Fibroblast of the aortic adventitia (primary cell): ENCODE measurements around the gene NELL1. TPM values are rescaled to one million over a fixed set of nuclear protein-coding genes. Genes with fewer than 3 reads are reported as not detected.

Experiments
- DNase-seq: peaks from one replicate; pipeline ENCODE4 v3.0.0-alpha.2; 2010; ENCODE audit warnings: low read depth
- H3K4me3 ChIP-seq: 2 replicates; pipeline ENCODE4 v1.5.1; 2011; ENCODE audit warnings: low read depth, mild to moderate bottlenecking, control low read depth, low read length, moderate library complexity
- total RNA-seq: library from RNA; depleted of rRNA; stranded (reverse); fragments of >200 nt; gene quantifications from 2 replicates; pipeline ENCODE4 v1.2.3, GENCODE V29; 2012; ENCODE audit warnings: low replicate concordance
- TF ChIP-seq, protein P1 (sequence below): IDR thresholded peaks from 2 replicates; pipeline ENCODE4 v1.5.1; 2011; ENCODE audit warnings: mild to moderate bottlenecking, low read length, control low read depth, inconsistent platforms; ENCODE audit not compliant: insufficient read depth

The NELL1 gene
- total RNA-seq, 1 donor, result not detected

DNA sequence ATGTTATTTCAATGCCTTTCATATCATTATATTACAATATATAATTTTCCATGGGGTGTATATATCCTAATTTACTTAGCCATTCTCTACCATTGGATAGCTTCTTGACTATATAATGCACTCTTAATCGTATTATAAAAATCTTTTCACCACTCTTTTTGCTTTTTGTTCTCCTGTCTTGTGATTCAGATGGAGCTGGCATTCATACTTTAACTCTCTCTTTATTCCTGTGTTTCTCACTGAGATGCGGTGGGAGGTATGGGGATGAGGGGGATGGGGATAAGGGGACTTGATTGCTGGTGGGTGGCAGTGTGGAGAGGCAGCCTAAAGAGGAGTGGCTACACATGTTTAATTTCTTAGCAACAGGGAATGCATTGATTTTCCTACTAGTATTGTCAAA is 105.9 kb downstream of the NELL1 start:
- TF ChIP-seq, protein P1, sequence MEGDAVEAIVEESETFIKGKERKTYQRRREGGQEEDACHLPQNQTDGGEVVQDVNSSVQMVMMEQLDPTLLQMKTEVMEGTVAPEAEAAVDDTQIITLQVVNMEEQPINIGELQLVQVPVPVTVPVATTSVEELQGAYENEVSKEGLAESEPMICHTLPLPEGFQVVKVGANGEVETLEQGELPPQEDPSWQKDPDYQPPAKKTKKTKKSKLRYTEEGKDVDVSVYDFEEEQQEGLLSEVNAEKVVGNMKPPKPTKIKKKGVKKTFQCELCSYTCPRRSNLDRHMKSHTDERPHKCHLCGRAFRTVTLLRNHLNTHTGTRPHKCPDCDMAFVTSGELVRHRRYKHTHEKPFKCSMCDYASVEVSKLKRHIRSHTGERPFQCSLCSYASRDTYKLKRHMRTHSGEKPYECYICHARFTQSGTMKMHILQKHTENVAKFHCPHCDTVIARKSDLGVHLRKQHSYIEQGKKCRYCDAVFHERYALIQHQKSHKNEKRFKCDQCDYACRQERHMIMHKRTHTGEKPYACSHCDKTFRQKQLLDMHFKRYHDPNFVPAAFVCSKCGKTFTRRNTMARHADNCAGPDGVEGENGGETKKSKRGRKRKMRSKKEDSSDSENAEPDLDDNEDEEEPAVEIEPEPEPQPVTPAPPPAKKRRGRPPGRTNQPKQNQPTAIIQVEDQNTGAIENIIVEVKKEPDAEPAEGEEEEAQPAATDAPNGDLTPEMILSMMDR, result no peak
- DNase-seq, result no peak
- H3K4me3 ChIP-seq, result no peak overlapping the region

DNA sequence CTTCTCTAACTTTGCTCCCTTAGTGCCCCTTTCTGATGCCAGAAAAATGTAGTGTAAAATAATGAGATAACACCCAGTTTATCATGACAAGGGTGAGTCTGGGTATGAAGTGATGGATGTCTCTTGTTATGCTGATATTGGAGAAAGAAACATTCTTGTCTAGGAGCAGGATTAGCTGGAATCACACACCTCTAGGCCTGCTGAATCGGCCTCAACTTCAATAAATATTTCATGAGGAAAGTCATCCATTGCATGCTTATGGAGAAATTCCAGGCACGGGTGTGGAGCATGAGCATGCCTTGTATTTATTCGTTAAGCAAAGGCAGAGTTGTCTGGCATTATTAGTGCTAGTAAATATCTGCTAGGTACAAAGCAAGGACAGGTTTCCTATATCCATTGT is 113.4 kb downstream of the NELL1 start:
- no peak for DNase-seq
- TF ChIP-seq, protein P1, result no peak
- no peak overlapping the region for H3K4me3 ChIP-seq

DNA sequence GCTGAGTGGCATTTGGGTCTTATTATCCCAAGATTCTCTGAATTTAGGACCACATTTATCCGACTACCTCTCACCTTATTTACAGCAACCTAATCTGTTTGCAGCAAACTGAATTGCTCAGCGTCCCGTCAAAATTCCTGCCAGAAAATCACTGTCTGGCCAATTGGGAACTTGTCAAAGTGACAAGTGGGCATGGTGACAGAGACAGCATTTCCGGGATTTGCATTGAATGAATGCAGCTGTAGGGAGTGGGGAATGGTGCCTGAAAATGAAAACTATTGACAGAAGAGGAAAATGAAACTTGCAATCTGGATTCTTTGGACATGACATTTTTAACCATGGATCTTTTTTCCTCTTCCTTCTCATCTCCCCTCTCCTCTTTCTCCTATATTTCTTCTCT is 113.8 kb downstream of the NELL1 start:
- no peak for DNase-seq
- TF ChIP-seq, protein P1, result no peak
- H3K4me3 ChIP-seq, result no peak overlapping the region

DNA sequence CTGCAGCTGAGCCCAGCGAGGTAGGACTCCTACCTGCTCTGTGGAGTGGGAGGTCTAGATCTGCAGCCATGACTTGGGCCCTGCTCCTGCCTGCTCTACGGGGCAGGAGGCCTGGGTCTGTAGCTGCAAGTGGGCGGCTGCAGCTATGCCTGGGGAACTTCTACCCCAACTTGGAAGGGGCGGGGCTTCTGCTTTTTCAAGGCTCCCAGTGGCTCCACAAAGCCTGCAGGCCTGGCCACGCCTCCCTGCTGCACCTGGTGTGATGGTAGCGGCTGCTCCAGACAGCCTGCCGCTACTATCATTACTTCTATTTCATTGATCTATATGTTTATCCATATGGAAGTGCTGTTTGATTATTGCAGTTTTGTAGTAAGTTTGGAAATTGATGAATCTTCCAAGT is 121.2 kb downstream of the NELL1 start:
- no peak overlapping the region for H3K4me3 ChIP-seq
- TF ChIP-seq, protein P1, result no peak
- no peak for DNase-seq

DNA sequence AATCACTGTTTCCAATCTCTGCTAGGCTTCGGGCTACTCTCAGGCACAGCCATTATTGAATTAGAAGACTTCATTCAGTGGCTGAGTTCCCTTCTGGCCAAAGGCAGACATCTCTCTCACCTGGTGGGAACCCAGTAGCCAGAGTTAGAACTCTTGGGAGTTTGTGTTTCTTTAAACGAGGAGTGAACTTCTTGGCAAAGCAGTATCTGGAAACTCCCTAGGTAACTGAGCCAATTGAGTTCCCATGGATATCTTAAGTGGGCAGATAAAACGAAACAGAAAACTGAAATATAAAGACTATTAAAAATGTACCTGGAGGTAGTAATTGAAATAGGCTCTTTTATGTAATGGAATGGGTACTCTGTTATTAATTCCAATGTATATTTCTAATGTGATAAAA is 125.6 kb downstream of the NELL1 start:
- TF ChIP-seq, protein P1, result no peak
- no peak overlapping the region for H3K4me3 ChIP-seq
- no peak for DNase-seq

DNA sequence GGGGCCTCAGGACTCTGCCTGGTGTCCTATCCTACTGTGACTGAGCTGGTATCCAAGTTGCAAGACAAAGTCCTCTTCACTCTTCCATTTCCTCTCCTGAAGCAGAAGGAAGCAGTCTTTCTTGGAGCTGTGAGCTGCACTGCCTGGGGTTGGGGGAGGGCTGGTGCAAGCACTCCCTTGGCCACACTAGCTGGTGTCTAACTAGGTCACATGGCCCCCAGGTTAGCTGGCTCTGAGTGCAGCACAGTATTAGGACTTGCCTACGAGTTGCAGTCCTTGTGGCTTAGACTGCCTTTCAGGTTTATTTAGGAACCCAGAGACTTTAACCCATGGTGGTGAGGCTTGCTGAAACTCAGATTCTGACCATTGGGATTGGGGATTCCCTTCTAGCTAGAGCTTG is 138.9 kb downstream of the NELL1 start:
- no peak overlapping the region for H3K4me3 ChIP-seq
- TF ChIP-seq, protein P1, result no peak
- DNase-seq, result no peak

DNA sequence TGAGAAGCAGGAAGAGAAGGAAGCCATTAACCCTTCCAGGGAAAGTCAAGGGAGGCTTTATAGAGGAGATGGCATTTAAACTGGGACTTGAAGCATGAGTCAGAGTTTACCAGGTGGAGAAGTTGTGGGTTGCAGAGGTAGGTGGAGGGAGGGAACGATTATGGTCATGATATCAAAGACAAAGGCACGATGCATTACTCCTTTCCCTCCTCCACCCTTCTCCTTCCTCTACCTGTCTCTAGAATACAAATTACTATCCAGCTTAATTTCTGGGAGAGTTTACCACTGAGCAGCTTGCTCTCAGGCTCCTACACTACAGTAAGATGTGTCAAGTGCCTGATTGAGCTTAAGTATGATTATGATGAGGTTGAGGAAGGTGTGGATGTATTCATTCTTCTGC is 151.7 kb downstream of the NELL1 start:
- DNase-seq, result no peak
- no peak overlapping the region for H3K4me3 ChIP-seq
- TF ChIP-seq, protein P1, result no peak
